Keratinocyte (primary cell): ENCODE data around the gene STK32C.
"Not testable (repeated sequence)": the region's sequence is repeated elsewhere in the genome, so short reads cannot be mapped to it uniquely, and the experiment has no call there.

Source experiments
- CTCF ChIP-seq, 3 experiments: IDR thresholded peaks in 1 of 3; conservative IDR thresholded peaks in 1 of 3; optimal IDR thresholded peaks in 1 of 3; 2 replicates in 2 of 3; 3 replicates in 1 of 3; pipeline versions ENCODE3 to v1.5.1; 2011; ENCODE audit warnings: low read length in 3 of 3, mild to moderate bottlenecking in 3 of 3, moderate library complexity in 2 of 3, control low read depth in 1 of 3, inconsistent platforms in 1 of 3; ENCODE audit not compliant: insufficient read depth in 2 of 3; ENCODE audit errors: extremely low read depth in 1 of 3
- EZH2 ChIP-seq: IDR thresholded peaks from one replicate; pipeline ENCODE4 v1.6.1; 2012; ENCODE audit warnings: inconsistent platforms, mild to moderate bottlenecking, low read length, moderate library complexity

GRCh38 chr10:132160231-132160630 is 147.5 kb downstream of the STK32C start:
- not testable (repeated sequence) for TF ChIP-seq CTCF (optimal IDR thresholded peaks at IDR 0.05 in 1 of 3, IDR thresholded peaks at IDR 0.05 in 1 of 3, conservative IDR thresholded peaks at IDR 0.05 in 1 of 3; ENCODE audit: extremely low read depth in 1 of 3, insufficient read depth in 2 of 3, low read length in 3 of 3); EZH2
